GM12801 (cell line): ENCODE measurements around the gene NMT2.

Source experiments
- CTCF ChIP-seq: IDR thresholded peaks from one replicate; pipeline ENCODE4 v1.5.1; 2011; ENCODE audit warnings: control low read depth; ENCODE audit not compliant: insufficient read length; ENCODE audit errors: extremely low read depth

Gene NMT2

GRCh38 chr10:15163253-15163828 is 5.2 kb downstream of the NMT2 start:
- no peak for TF ChIP-seq CTCF

GRCh38 chr10:15158972-15159371 is 9.5 kb downstream of the NMT2 start:
- no peak for TF ChIP-seq CTCF

DNA sequence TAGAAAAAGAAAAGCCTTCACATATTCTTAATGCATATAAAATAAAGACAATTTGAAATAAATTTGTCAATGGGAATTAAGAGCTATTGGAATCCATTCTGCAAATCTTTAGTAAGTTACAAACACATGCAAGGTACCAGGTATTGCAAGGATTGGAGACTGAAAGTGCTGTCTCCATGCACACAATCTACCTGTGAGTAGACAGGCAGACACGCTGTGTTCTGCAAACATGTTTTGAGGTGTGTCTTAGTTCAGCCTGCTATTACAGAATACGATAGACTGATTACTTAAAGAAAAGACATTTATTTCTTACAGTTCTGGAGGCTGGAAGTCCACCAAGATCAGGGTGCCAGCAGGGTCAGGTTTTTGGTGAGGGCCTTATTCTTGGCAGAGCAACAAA is 10.0 kb downstream of the NMT2 start:
- TF ChIP-seq CTCF, result no peak

- no peak for TF ChIP-seq CTCF
Measured at GRCh38 chr10:15155978-15156656, 12.4 kb downstream of the NMT2 start.

DNA sequence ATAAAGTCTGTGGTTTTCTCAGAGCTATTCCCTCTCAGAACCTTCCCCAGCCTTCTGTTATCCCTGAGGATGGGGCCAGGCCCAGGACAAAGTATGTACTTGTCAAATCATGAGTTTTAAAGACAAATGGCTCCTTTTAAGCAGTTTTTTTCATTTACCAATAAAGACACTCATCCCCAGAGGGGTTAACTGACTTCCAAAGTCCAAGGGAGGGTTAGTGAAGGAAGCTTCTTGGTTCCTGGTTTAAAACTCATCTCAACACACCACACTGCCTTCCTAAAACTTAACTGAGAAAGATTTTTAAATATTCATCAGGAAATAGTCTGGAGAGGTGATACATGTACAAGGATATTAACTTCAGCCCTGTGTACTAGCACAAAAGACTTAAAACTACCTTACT is 15.9 kb downstream of the NMT2 start:
- no peak for TF ChIP-seq CTCF

DNA sequence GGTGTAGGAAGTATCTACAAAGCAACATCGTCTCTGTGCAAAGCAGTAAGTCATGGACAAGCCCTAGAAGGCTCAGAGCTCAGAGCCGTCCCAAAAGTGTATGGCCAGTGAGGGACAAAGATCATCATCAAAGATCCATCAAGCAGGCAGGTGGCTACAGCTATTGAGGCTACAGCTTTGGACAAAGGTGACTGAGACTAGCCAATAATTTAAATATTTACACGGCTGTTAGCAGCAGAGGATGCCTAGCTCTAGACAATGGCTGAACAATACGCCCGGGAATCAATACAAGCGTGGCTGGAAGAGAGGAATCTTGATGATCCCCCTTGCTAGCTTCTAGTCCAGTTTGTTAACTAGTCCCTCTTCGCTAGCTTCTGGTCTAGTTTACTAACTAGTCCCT is 17.9 kb downstream of the NMT2 start:
- no peak for TF ChIP-seq CTCF

GRCh38 chr10:15149042-15149771 is 19.3 kb downstream of the NMT2 start:
- no peak for TF ChIP-seq CTCF
